Neural progenitor cell (in vitro differentiated cells): Measurements from ENCODE around the gene STX1A. TPM values are rescaled to one million over a fixed set of nuclear protein-coding genes. Genes with fewer than 3 reads are reported as not detected.

Source experiments
- DNase-seq: peaks from one replicate; pipeline ENCODE4 v3.0.0-alpha.2; 2016; ENCODE audit warnings: low spot score
- H2AFZ ChIP-seq: fragments of 200-600 bp; sonication (generic); replicated peaks from 2 replicates; pipeline ENCODE4 v1.6.1; 2016; ENCODE audit warnings: antibody characterized with exemption
- H3F3A ChIP-seq: fragments of 200-600 bp; sonication (generic); 2 replicates; pipeline ENCODE4 v1.6.1; 2016; ENCODE audit warnings: antibody characterized with exemption, low read depth
- H3K27ac ChIP-seq: fragments of 200-600 bp; sonication (generic); 2 replicates; pipeline ENCODE4 v1.5.1; 2016; ENCODE audit warnings: mild to moderate bottlenecking
- H3K27me3 ChIP-seq: fragments of 200-600 bp; sonication (generic); 2 replicates; pipeline ENCODE4 v1.6.1; 2016; ENCODE audit warnings: mild to moderate bottlenecking, moderate library complexity
- H3K36me3 ChIP-seq: fragments of 200-600 bp; sonication (generic); 2 replicates; pipeline ENCODE4 v1.5.1; 2016
- H3K4me1 ChIP-seq: fragments of 200-600 bp; sonication (generic); 2 replicates; pipeline ENCODE4 v1.6.1; 2016; ENCODE audit warnings: mixed run types
- H3K4me2 ChIP-seq: fragments of 200-600 bp; sonication (generic); 2 replicates; pipeline ENCODE4 v1.6.1; 2016
- H3K4me3 ChIP-seq: fragments of 200-600 bp; sonication (generic); 2 replicates; pipeline ENCODE4 v1.5.1; 2016
- H3K79me2 ChIP-seq: fragments of 200-600 bp; sonication (generic); 2 replicates; pipeline ENCODE4 v1.6.1; 2016; ENCODE audit warnings: low read depth
- H3K9ac ChIP-seq: fragments of 200-600 bp; sonication (generic); 2 replicates; pipeline ENCODE4 v1.6.1; 2016
- H3K9me3 ChIP-seq: fragments of 200-600 bp; sonication (generic); 2 replicates; pipeline ENCODE4 v1.5.1; 2016; ENCODE audit warnings: low read depth
- H4K20me1 ChIP-seq: fragments of 200-600 bp; sonication (generic); 2 replicates; pipeline ENCODE4 v1.6.1; 2016; ENCODE audit warnings: low read depth
- H3K27ac Mint-ChIP-seq: 3 replicates; pipeline ENCODE4 v1.8.0; 2021; ENCODE audit warnings: mixed read lengths
- H3K27me3 Mint-ChIP-seq: 2 replicates; pipeline ENCODE4 v1.8.0; 2022; ENCODE audit warnings: low read depth, mild to moderate bottlenecking, inconsistent platforms, moderate library complexity, mixed read lengths; ENCODE audit not compliant: insufficient read depth
- H3K36me3 Mint-ChIP-seq: 3 replicates; pipeline ENCODE4 v1.8.0; 2021; ENCODE audit warnings: mixed read lengths
- H3K4me1 Mint-ChIP-seq: 3 replicates; pipeline ENCODE4 v1.8.0; 2021; ENCODE audit warnings: mixed read lengths
- H3K4me3 Mint-ChIP-seq: 3 replicates; pipeline ENCODE4 v1.8.0; 2021; ENCODE audit warnings: mild to moderate bottlenecking, moderate library complexity, mixed read lengths
- H3K9me3 Mint-ChIP-seq: 3 replicates; pipeline ENCODE4 v1.8.0; 2020; ENCODE audit warnings: mixed read lengths
- CTCF ChIP-seq: fragments of 200-600 bp; sonication (generic); IDR thresholded peaks from 2 replicates; pipeline ENCODE4 v1.5.1; 2017; ENCODE audit warnings: antibody characterized with exemption, mild to moderate bottlenecking
- EZH2 ChIP-seq: fragments of 200-600 bp; sonication (generic); IDR thresholded peaks from 2 replicates; pipeline ENCODE4 v1.6.1; 2017; ENCODE audit warnings: antibody characterized with exemption, mild to moderate bottlenecking, moderate library complexity
- EZH2phosphoT487 ChIP-seq: fragments of 200-600 bp; sonication (generic); IDR thresholded peaks from 2 replicates; pipeline ENCODE4 v1.6.1; 2017; ENCODE audit warnings: antibody characterized with exemption
- total RNA-seq: library from RNA; depleted of rRNA; stranded (reverse); fragments of >200 nt; gene quantifications from 2 replicates; pipeline ENCODE4 v1.2.3, GENCODE V29; 2015; ENCODE audit warnings: low replicate concordance

The STX1A gene
- total RNA-seq, 1 donor from 2014 or later, result 21.9 TPM

GRCh38 chr7:73712773-73713172, 6.7 kb downstream of the STX1A start:
- no peak overlapping the region for H3K4me3 Mint-ChIP-seq
- Histone ChIP-seq H3K9ac (no peak overlapping the region), H3F3A (no peaks in the 10 kb centered on the region), H3K9me3 (no peaks in the 10 kb centered on the region), H4K20me1 (peaks cover 34% of the 10 kb centered on the region), H3K27me3 (no peaks in the 10 kb centered on the region), H3K4me2 (no peak overlapping the region), H2AFZ (no peak overlapping the region), H3K4me1 (no peaks in the 10 kb centered on the region), H3K4me3 (no peak overlapping the region), H3K79me2 (no peaks in the 10 kb centered on the region), H3K36me3 (no peaks in the 10 kb centered on the region), H3K27ac (no peak overlapping the region)
- H3K27ac Mint-ChIP-seq, result no peak overlapping the region
- no peaks in the 10 kb centered on the region for H3K27me3 Mint-ChIP-seq
- DNase-seq, result no peak
- no peaks in the 10 kb centered on the region for H3K9me3 Mint-ChIP-seq
- TF ChIP-seq EZH2phosphoT487 (no peak), EZH2 (no peak), CTCF (no peak)
- peaks cover 8% of the 10 kb centered on the region for H3K4me1 Mint-ChIP-seq
- H3K36me3 Mint-ChIP-seq, result no peaks in the 10 kb centered on the region

- TF ChIP-seq CTCF (no peak), EZH2phosphoT487 (no peak), EZH2 (no peak)
- Histone ChIP-seq H4K20me1 (peaks cover 34% of the 10 kb centered on the region), H3K79me2 (no peaks in the 10 kb centered on the region)
Observed at GRCh38 chr7:73708961-73709549, 10.4 kb downstream of the STX1A start.

GRCh38 chr7:73707045-73707631, 12.3 kb downstream of the STX1A start:
- Histone ChIP-seq H3K4me2 (no peak overlapping the region), H3F3A (peaks cover 11% of the 10 kb centered on the region), H3K27ac (no peak overlapping the region), H3K9me3 (no peaks in the 10 kb centered on the region), H3K79me2 (no peaks in the 10 kb centered on the region), H3K4me1 (peaks cover 9% of the 10 kb centered on the region), H3K36me3 (no peaks in the 10 kb centered on the region), H3K27me3 (no peaks in the 10 kb centered on the region), H3K4me3 (no peak overlapping the region), H4K20me1 (peaks cover 32% of the 10 kb centered on the region), H2AFZ (no peak overlapping the region), H3K9ac (no peak overlapping the region)
- no peak for DNase-seq
- H3K4me3 Mint-ChIP-seq, result no peak overlapping the region
- TF ChIP-seq EZH2 (no peak), EZH2phosphoT487 (no peak), CTCF (no peak)
- peak overlapping the region; percentile 53 for H3K27ac Mint-ChIP-seq
- H3K27me3 Mint-ChIP-seq, result peaks cover 2% of the 10 kb centered on the region
- peaks cover 3% of the 10 kb centered on the region for H3K36me3 Mint-ChIP-seq
- no peaks in the 10 kb centered on the region for H3K9me3 Mint-ChIP-seq
- H3K4me1 Mint-ChIP-seq, result peaks cover 12% of the 10 kb centered on the region

More at GRCh38 chr7:73708961-73709549, 10.4 kb downstream of the STX1A start:
- H3K27me3 Mint-ChIP-seq, result peaks cover 2% of the 10 kb centered on the region
- H3K4me3 ChIP-seq, result no peak overlapping the region
- H3K36me3 Mint-ChIP-seq, result no peaks in the 10 kb centered on the region
- no peak overlapping the region for H3K27ac ChIP-seq
- H3K27ac Mint-ChIP-seq, result no peak overlapping the region
- H3K27me3 ChIP-seq, result no peaks in the 10 kb centered on the region
- H3K4me3 Mint-ChIP-seq, result no peak overlapping the region
- H3F3A ChIP-seq, result peaks cover 4% of the 10 kb centered on the region
- no peak for DNase-seq
- peaks cover 4% of the 10 kb centered on the region for H3K4me1 ChIP-seq
- H3K4me2 ChIP-seq, result no peak overlapping the region
- H3K9me3 ChIP-seq, result no peaks in the 10 kb centered on the region
- H3K9ac ChIP-seq, result no peak overlapping the region
- no peak overlapping the region for H2AFZ ChIP-seq
- H3K4me1 Mint-ChIP-seq, result peaks cover 3% of the 10 kb centered on the region
- H3K9me3 Mint-ChIP-seq, result no peaks in the 10 kb centered on the region
- no peaks in the 10 kb centered on the region for H3K36me3 ChIP-seq
